Fibroblast of skin of scalp (primary cell): Measurements from ENCODE around the gene BACE2.
"Not testable (repeated sequence)": the region's sequence is repeated elsewhere in the genome, so short reads cannot be mapped to it uniquely, and the experiment has no call there.

Experiments
- DNase-seq: peaks from one replicate; pipeline ENCODE4 v3.0.0-alpha.2; 2013

The BACE2 gene

DNA sequence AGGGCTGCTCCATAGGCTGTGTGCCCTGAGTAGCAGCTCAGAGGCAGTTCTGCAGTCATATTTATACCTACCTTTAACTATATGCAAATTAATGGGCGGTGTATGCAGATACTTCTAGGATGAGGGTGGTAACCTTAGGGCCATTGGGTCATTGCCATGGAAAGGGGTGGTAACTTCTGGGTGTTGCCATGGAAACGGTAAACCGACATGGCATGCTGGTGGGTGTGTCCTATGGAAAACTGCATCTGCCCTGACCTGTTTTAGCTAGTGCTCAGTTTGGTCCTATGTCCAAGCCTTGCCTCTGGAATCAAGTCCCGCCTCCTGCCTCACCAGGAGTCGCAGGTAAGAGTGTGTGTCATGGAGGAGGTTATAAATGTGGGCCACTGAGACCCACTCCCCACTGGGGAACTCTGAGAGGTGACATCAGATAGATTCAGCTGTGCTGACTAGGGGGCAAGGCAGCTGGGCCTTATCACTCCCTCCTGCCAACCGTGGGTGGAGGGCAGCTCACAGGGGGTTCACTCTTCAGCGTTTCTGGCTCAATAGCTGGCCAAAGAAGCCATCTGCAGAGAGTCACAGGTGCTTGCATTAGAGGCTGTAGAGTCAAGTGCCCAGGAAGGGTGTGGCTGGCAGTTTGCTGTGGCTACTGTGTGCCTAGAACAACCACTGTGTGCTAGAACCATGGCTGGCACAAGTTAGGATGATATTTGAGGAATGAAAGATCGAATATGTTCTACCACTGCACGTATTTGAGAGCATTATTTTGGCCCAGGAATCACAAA, 19.0 kb downstream of the BACE2 start:
- no peak for DNase-seq

DNA sequence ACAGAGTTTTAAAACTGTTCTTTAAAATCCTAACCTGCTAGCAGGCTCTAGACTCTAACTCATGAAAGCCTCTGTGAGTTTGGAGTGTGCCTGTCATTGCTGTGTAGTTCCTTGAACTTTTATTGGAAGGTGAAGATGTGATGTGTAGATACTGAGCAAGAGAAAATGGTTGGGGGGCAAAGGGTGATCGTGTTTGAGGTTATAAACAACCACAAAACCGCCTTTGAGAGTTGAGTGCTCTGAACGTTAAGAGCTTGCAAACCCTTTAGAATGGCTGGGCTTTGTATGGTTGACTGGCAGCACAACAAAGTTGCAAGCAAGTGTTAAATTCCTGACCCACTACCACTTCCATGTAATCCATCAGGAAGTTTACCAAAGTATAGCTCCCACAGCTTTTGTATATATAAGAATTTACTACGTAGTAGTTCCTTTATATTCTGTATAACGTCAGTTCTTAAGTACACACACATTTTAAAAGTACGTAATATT, 19.6 kb downstream of the BACE2 start:
- DNase-seq: no peak

DNA sequence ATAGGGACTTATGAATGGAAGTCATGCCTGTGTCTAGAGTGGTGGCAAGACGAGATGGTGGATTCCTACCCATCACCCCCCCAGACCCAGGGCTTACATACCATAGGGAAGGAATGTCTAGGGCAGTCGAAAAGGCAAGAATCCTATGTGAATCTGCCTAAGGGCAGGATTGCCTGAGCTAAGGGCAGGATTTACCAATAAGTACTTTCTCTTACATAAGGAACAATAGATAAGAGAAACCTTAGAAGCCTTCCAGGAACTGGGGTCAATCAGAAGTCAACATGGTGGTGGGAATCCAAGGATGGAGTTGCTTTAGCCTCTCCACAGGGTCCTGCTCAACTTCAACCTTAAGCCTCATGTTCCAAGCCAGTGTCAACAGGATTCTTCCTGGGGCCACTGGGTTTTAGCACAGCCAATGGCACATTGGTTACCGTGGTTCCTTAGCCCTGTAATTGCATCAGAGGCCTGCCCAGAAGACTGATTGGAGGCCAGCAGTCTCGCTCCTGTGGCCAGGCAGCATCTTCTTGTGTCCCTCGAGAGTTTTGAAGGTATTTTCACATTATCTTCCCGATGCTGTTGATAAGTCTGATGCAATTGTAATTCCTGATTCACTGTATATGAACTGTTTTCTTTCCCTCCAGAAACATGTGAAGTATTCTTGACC, 20.7 kb downstream of the BACE2 start:
- peak; percentile 71 for DNase-seq

DNA sequence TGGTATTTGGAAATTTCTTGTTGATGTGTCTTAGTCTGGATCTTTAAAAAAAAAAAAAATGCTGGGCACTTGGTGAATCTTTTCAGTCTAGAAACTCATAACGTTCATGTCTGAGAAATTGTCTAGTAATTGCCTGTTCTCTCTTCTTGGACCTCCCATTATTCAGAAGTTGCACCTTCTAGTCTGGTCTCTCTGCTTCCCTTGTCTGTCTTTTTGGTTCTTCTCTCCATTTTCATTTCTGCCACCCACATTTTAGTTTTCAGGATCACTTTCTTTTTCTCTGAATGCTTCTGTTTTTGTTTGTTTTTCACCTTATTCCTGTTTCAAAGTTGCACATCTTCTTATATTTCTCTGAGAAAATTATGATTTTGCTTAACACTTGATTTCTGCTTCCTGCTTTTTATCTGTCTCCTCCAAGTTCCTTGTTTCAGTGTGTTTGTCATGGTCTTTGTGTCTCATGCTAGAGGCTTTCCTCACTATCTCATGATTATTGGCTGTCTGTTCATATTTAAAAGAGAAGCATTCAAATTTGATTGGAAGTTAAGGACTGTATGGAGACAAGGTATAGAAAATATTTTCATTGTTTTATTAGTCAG, 21.3 kb downstream of the BACE2 start:
- no peak for DNase-seq

DNA sequence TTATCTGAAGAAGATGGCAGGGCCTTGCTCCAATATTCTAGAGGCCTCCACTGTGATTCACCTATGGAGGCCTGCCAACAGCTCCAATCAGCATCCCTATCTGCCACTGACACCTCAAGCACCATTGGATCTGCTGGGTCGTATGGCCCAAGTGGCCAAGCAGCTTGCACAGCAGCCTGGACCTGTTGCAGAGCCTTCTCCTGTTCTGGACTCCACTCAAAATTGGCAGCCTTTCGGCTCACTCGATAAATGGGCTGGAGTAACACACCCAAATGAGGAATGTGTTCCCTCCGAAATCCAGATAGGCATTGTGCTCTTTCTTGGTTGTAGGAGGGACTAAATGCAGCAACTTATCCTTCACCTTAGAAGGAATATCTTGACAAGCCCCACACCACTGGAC, 24.6 kb downstream of the BACE2 start:
- DNase-seq: not testable (repeated sequence)

DNA sequence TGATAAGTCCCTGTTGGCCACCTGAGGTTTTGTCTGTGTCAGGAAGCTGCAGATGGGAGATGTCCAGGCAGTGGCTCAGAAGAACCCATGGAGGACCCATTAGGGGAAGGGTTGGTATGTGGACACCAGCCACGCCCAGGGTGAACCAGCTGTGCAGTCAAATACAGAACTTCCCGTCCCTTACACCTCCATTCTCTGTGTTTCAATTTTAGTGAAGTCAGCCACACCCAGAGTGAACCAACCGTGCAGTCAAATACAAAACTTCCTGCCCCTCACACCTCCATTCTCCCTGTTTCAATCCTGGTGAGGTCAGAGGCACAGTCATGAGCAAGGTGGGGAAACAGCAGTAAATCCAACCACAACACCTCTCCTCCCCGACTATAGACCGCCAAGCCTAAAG, 27.4 kb downstream of the BACE2 start:
- no peak for DNase-seq

DNA sequence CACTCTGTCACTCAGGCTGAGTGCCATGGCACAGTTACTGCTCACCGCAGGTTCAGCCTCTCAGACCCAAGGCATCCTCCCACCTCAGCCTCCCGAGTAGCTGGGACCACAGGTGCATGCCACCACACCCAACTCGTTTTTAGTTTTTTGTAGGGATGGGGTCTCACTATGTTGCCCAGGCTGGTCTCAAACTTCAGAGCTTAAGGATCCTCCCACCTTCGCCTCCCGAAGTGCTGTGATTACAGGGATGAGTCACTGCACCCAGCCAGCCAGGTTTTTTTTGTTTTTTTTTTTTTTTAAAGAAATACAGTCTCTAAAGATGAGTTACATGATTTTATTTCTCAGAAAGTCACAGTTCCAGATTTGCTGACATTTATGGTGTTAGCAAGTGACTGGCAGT, 29.0 kb downstream of the BACE2 start:
- peak; percentile 13 for DNase-seq

DNA sequence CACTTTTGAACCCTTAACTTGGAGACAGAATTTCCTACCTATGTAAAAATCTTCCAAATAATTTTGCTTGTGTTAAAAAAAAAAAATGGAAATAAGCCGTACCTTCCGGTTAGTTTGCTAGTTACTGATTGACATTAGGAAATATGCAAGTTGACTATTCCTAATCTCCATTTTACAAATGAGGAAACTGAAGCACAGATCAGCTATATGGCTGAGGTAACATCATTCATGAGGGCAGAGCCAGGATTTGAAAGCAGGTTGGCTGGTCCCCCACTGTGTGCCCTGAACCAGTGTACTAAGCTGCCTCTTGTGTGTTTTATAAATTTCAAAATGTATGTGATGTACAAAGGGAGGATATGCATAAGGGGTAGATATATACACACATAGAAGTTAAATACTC, 29.6 kb downstream of the BACE2 start:
- DNase-seq: no peak

DNA sequence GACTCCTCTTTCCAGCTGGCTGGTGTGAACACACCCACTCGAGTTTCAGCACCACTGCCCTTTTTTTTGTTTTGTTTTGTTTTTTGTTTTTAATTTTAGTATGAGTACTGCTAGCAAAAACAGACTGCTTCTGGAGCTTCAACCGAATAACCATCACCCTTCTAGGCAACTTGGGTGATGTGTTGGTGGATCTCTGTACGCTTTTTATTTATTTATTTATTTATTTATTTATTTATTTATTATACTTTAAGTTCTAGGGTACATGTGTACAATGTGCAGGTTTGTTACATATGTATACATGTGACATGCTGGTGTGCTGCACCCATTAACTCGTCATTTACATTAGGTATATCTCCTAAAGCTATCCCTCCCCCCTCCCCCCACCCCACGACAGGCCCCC, 30.7 kb downstream of the BACE2 start:
- not testable (repeated sequence) for DNase-seq

DNA sequence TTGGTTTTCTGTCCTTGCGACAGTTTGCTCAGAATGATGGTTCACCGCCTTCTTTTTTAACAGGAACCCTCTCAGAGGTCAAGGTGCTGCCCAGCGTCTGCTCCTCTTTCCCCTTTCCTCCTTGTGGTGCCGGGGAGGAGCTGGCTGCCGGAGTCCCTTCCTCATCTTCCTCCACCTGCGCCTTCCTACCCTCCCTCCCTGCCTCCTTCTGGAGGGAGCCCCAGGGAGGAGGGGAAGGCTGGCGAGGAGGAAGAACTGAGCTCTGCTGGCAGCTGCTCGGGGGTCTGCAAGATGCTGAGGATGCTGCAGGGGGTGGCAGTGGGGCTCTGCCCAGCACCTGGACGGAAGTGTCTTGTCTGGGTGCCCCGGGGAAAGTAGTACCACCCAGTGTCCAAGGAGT, 31.2 kb downstream of the BACE2 start:
- DNase-seq: no peak

DNA sequence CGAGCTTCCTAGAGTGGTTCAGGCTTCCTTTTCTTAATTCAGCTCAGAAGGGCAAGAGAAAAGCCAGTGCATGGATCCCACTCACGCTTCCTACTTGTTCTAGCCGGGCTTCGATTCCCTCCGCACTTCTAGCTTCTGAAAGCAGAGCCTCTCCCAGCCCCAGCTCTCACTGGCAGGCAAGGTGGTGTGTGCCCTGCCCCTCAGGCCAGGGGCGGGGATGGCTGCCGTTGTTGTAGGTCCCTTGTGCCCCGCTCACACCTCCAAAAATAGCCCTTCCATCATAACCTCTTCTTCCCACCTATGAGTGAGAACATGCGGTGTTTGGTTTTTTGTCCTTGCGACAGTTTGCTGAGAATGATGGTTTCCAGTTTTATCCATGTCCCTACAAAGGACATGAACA, 31.6 kb downstream of the BACE2 start:
- no peak for DNase-seq

DNA sequence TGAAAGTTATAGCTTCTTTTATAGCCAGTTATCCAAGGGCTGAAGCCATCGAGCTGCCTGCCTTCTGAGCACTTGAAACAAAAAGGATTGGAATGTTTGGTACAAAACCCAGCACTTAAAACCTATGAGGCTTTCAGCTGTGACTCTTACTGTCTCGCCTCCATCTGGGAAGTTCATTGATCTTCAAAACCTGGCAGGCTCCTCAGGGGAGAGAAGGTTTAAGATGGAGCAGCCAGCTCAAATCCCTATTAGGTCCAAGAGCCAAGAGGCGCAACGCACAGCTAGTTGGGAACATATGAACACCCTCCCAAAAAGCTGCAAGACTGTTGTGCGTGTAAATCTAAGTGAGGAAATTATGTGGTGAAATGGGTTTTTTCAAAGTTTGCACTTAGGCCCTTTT, 33.4 kb downstream of the BACE2 start:
- DNase-seq: no peak

DNA sequence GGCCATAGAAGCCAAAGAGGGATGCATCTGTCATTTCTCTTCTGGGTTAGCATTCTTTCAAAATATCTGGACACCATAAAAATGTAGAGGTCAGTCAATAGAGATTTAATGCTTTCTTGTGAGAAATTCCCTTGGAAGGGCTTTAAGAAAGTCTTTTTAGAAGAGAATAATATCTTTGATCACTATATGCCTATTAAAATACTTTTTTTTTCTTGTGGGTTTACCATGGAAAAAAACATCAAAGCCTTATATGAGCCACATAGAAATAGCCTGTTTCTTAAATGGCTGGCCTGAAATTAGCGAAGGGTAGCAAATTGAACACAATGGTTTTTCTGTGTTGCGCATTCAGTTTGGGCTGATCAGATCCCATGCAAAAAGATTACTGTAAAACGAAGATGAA, 36.8 kb downstream of the BACE2 start:
- no peak for DNase-seq

DNA sequence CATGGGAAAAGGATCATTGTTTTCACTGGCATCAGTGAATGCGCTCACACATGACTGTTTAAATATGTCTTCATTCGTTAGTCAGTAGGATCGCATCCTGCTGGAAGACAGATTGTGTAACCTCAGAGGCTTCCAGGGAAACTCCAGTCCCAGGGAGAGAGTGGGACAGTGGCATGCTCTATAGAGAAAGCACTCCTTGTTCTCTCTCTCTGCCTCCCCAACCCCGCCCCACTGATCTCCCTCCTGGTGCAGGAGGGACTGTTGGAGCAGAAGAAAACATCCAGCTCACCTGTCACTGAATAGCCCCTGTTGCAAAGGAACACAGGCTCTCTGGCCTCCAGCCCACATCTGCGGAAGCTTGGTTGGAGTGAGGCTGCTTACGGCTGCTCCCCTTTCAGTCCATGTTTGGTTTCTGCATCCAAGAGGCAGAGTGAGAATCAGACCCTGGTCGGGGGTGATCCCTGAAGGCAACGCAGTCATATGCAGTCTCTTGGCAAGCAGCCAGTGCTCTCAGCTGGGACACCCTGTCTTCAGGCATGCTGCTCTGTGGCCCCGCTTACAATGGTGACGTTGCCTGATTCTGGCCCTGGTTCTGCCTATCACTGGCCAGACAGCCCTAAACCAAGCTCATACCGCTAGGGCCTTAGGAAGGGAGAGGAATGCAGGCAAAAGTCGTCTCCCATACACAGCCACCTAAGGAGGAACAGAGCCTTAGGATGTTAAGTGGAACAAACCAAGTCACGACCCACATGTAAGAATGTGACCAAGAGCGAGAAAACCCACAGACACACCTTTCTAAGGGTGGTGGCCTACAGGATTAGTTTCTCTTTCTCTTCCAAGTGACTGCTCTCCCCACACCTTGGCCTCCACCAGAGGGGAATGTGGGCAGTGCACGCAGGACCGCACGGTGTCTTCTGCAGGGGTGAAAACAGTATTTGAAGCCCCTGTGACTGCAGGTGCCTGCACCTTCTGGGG, 39.7 kb downstream of the BACE2 start:
- peak; percentile 74 for DNase-seq

DNA sequence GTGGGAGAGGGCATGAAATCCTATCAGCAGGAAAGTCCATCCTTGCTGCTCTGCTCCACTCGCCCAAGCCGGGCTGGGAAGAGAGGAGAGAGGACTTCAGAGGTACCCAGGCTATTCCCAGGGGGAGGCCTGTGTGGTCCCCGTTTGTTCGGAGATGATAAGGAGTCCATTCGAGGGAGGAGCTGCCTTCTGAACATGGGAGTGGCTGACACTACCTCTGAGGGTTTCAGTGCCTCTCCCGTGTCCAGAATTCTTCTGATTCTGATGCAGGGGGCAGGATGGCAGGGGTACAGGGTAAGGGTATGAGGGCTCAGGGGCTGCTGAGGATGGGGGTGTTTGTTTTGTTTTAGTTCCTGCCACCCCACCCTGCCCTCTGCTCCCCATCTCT, 40.4 kb downstream of the BACE2 start:
- no peak for DNase-seq

DNA sequence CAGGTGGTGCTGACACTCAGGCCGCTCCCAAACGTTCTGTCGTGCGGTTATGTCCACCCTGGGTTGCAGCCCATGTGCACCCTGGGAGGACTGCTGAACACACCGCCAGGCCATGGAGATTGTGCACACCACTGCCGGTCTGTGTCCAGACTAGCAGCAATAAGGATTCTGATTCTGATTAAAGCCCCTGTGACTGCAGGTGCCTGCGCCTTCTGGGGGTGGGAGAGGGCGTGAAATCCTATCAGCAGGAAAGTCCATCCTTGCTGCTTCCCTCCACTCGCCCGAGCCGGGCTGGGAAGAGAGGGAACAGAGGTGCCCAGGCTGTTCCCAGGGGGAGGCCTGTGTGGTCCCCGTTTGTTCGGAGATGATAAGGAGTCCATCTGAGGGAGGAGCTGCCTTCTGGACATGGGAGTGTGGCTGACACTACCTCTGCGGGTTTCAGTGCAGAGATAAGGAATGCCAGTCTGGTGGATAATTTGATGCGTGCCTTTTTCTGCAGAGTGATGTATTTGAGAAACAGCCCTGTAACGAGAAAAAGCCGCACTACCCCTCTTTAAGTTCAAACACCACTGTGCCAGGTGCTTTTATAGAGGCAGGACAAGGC, 41.2 kb downstream of the BACE2 start:
- no peak for DNase-seq

DNA sequence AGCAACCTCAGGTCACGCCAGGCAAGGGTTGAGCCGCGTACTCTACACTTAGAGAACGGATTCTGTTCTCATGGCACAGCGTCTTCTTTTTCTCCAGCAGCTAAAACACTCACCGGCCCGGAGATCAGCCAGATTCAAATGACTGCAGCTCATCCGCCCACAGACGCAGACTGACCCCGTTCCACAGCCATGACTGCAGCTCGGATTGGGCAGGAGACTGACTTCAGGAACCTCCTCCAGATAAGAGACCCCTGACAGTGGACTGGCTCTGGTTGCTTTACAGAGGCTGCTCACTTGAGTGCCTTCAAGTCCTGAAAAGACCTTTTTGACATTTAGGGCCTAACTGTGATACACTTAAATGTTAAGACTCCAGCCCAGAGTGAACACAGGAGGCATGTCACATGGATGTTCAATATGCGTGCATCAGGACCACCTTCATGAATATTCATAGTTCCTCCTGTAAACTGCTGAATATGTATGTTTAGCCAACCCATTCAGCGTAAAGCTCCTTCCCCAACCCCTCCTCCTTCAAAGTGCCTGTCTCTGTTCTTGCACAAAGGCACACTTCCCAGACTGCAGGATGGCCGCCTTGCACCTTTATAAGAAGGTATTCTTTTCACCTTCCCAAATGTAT, 42.6 kb downstream of the BACE2 start:
- no peak for DNase-seq

DNA sequence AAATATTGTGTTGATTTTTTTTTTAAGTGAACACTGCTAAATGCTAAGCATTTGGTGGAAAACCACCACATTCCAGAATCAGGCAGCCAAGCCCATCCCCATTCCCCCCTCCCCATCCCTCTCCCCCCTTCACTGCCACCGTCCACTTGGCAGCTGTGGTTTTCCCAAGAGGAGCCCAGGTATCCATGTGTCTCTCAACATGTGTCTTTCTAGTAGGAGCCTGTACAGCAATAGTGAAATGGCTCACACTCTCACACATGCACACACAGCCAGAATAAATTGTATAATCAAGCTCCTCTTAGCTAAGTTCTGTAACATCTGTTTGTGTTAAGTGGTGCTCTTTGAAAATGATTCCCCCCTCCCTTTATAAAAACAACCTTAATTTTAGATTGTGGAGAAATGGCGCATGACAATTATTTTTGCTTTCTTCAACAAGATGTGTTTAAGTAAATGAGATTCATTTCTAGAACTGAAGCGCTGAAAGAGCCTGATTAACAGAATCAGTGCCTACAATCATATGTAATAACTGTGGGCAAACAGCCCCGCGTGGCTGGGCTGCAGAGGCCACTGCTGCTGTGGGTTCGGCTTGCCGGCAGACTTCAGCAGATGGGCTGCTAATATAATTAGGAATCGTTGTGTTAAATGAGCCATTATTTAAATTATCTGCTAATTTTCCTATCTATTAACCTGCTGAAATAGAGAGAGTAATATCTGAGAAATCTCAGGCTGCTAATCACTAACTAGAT, 43.3 kb downstream of the BACE2 start:
- no peak for DNase-seq

DNA sequence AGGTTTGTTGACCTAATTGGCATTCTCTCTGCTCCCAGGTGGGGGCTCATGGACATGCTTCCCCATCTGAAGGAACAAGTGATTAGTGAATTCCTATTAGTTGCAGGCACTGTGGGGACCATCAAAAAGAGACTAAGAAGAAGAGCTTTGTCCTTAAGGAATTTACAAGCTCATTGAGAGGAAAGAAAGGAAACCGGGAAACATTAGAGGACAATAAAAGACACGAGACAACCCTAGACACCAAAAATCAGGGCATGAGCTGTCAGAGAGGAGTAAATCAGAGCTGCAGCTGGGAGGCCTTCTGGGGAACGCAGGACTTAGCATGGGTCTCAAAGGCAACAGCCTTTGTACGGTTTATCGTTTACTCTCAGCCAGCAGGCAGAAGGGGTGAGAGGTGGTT, 45.1 kb downstream of the BACE2 start:
- no peak for DNase-seq

DNA sequence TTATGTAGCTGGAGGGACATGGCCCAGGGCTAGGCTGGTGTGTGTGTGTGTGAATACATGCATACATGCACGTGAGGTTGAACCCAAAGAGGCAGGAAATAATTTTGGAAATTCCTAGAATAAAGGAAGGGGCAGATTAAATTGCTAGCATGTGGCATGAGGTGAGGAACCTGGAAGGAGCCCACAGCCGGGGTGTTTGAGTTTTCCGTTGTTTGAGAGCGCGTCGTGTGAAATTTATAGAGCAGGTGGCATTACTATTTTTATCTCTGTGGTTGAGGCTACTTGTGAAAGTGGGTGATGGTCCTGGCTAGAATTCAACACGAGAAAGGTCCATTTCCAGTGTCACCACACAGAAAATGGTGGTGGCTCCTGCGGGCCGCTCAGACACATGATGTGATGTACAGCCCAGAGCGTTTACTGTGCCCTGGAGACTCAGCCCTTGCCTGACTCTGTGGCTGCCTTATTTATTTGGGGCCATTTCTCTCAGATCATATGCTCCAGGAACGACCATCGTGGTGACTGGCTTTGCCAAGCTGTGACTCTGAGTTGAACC, 48.0 kb downstream of the BACE2 start:
- no peak for DNase-seq

DNA sequence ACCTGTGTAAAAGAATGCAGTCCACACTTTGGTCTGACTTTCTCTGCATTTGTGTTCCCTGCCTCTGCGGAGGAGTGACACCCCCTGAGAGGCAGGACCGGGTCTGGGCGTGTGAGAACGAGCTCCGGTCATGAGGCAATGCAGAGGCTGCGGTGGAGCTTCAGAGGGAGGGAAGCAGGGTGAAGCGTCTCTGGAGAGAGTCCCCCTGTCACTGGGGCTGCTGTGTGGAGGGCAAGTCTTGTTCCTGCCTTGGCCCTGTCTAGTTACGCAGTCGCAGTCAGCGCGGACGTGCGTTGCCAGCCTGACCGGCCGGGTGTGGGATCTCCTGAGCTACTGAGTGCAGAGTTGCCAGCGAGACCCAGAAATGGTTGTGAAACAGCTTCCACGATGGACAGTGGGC, 48.5 kb downstream of the BACE2 start:
- DNase-seq: no peak
